Aorta (tissue), 5 donors: Measurements from ENCODE around the gene CNST. TPM values are rescaled to one million over a fixed set of nuclear protein-coding genes. Genes with fewer than 3 reads are reported as not detected.
"Not testable (repeated sequence)": the region's sequence is repeated elsewhere in the genome, so short reads cannot be mapped to it uniquely, and the experiment has no call there.

Source experiments
- ATAC-seq: fragments of 200-7000 bp; cut with Tn5 transposase; one replicate; pipeline ENCODE4 v1.9.1; 2022; ENCODE audit warnings: moderate library complexity; ENCODE audit not compliant: low FRiP score
- DNase-seq, 2 donors: peaks; one replicate each; pipeline ENCODE4 v3.0.0-alpha.2; 2020
- H3K27ac ChIP-seq, 2 donors: one replicate each; pipeline ENCODE4 v1.5.1; 2013; ENCODE audit warnings: low read length in 2 of 2, mild to moderate bottlenecking in 2 of 2, moderate library complexity in 2 of 2, control low read depth in 1 of 2, inconsistent platforms in 1 of 2, low read depth in 1 of 2
- H3K27me3 ChIP-seq, 2 donors: one replicate each; pipeline ENCODE4 v1.6.1; 2013; ENCODE audit warnings: control low read depth in 1 of 2, low read length in 1 of 2, mild to moderate bottlenecking in 1 of 2, moderate library complexity in 1 of 2; ENCODE audit not compliant: insufficient read depth in 2 of 2, control insufficient read depth in 1 of 2
- H3K36me3 ChIP-seq, 2 donors: one replicate each; pipeline ENCODE4 v1.6.1; 2013; ENCODE audit warnings: control low read depth in 1 of 2, low read length in 1 of 2, mild to moderate bottlenecking in 1 of 2; ENCODE audit not compliant: insufficient read depth in 2 of 2, control insufficient read depth in 1 of 2
- H3K4me1 ChIP-seq, 2 donors: one replicate each; pipeline ENCODE4 v1.6.1; 2013; ENCODE audit warnings: low read length in 2 of 2, control low read depth in 1 of 2, mild to moderate bottlenecking in 1 of 2, moderate library complexity in 1 of 2; ENCODE audit not compliant: insufficient read depth in 2 of 2, control insufficient read depth in 1 of 2
- H3K4me3 ChIP-seq, 2 donors: one replicate each; pipeline ENCODE4 v1.5.1; 2013; ENCODE audit warnings: low read length in 2 of 2, control low read depth in 1 of 2, mild to moderate bottlenecking in 1 of 2
- H3K9me3 ChIP-seq: one replicate; pipeline ENCODE4 v1.6.1; 2013; ENCODE audit warnings: mild to moderate bottlenecking, low read length; ENCODE audit not compliant: control insufficient read depth
- WGBS, 2 donors: extraction: QIAGEN DNeasy Blood & Tissue Kit; methylation state at CpG; one replicate each; pipeline ENCODE4 v1.1.7; 2013; 5-methylcytosine and 5-hydroxymethylcytosine counted together
- intact Hi-C, 2 donors: fragments of 100-400 bp; cut with DNase I; formaldehyde crosslinking; loops; one replicate each; pipeline versions ENCODE4 v1.14.2 to v1.15.0; 2022
- polyA plus RNA-seq, 2 donors: library from polyadenylated mRNA; stranded (reverse); fragments of 200-250 nt; gene quantifications; one replicate each; pipeline ENCODE4 v1.2.3, GENCODE V29; 2013
- total RNA-seq, 2 donors: library from RNA; stranded (reverse); fragmentation: NEBNext Ultra II Directional; extraction: Animal tissue kit (Norgen Biotek cat#: 25700); gene quantifications; one replicate each; pipeline ENCODE4 v1.2.1, GENCODE V29; 2021
- donor health status: healthy with polysubstance abuse.
- donor health status: Bipolar disorder and iron deficiency.
- donor health status: DM: no; HTN: no; CAD: no.
- donor health status: DM: no; HTN: no; CAD: no.
- donor health status: DM: yes; HTN: yes; CAD: no.

The CNST gene
- total and polyA plus RNA-seq, 4 donors, result 6.9 to 27.8 (median 16.1) TPM

DNA sequence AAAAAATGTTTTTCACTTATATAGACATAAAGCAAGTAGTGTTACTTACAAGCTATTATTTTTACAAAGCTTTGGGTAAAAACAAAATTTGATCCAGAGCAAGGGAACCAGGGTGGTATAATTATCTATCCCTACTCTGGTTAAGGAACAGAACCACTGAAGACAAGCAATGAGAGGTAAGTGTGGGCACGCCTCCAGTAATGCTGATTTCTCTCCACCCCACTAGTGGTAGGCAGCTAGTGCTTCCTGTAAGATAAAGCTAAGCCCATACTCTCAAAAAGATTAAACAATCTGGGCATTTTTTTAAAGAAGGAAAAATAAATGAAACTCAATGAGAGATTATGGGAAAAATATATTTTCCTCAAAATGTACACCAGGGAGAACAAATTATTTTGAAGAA lies 22.3 kb upstream of the CNST start:
- WGBS, 2 donors, result 87 to 96% methylated on average over 1 of the region's 1 CpG
- Histone ChIP-seq H3K27me3 (no peaks in the 10 kb centered on the region), H3K36me3 (peaks cover 2 to 6% of the 10 kb centered on the region in 2 donors), H3K27ac (no peak overlapping the region), H3K4me1 (no peaks in the 10 kb centered on the region), H3K4me3 (no peak overlapping the region), H3K9me3 (no peaks in the 10 kb centered on the region)
- ATAC-seq (no peak), DNase-seq (no peak)
- intact Hi-C loops, result no loop called here

DNA sequence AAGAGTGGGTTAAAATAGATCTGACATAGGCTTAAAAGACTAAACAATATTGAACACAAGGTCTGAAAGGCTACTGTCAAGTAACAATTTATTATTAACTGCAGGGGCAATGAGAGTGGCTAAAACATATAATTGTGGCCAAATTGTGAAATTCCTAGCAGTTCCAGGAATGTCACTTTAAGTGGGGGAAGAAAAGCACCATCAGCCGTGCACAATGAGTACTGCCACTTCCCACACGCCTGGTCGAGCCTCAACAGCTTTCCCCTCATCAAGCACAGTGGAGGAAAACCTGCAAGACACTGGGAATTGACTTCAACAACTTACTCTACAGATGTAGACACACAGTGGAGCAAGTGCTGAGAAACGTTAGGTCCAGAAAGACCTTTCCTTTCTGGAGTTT lies 16.6 kb upstream of the CNST start:
- Histone ChIP-seq H3K4me3 (no peak overlapping the region), H3K27me3 (no peaks in the 10 kb centered on the region), H3K4me1 (no peaks in the 10 kb centered on the region), H3K36me3 (peaks cover 2 to 4% of the 10 kb centered on the region in 2 donors), H3K27ac (no peak overlapping the region), H3K9me3 (no peaks in the 10 kb centered on the region)
- ATAC-seq (no peak), DNase-seq (no peak)
- intact Hi-C loops, result no loop called here
- 34 to 37% methylated on average over 4 of the region's 4 CpGs for WGBS, 2 donors

DNA sequence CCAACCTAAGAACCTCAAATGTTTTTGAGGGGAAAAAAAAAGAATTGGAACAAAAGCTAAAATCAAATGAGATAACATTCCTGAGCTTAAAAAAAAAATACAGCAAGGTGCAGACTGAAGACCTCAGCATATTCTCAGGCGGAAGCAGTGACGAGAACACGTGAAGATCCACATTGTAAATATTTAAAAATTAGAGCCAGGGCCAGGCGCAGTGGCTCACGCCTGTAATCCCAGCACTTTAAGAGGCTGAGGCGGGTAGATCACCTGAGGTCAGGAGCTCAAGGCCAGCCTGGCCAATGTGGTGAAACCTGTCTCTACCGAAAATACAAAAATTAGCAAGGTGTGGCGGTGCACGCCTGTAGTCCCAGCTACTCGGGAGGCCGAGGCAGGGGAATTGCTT lies 15.9 kb upstream of the CNST start:
- ATAC-seq (no peak), DNase-seq (no peak)
- Histone ChIP-seq H3K4me1 (no peaks in the 10 kb centered on the region), H3K27ac (no peak overlapping the region), H3K36me3 (peaks cover 0 to 7% of the 10 kb centered on the region in 2 donors), H3K4me3 (no peak overlapping the region), H3K9me3 (no peaks in the 10 kb centered on the region), H3K27me3 (no peaks in the 10 kb centered on the region)
- WGBS, 2 donors, result 66 to 70% methylated on average over 11 of the region's 11 CpGs
- intact Hi-C loops, result no loop called here

DNA sequence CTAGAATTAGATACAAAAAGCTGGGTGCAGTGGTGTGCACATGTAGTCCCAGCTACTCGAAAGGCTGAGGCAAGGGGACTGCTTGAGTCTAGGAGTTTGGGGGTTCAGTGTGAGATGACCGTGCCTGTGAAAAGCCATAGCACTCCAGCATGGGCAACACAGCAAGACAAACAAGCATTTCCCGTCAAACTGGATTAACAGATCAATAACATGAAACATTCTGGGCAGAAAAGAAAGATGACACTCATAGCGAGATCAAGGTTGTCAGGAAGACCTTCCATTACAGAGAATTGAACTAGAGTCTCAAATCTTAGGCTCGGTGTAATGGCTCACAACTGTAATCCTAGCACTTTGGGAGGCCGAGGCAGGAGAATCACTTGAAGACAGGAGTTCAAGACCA lies 14.1 kb upstream of the CNST start:
- Histone ChIP-seq H3K4me1 (no peaks in the 10 kb centered on the region), H3K4me3 (no peak overlapping the region), H3K9me3 (no peaks in the 10 kb centered on the region), H3K27ac (no peak overlapping the region), H3K36me3 (peaks cover 0 to 7% of the 10 kb centered on the region in 2 donors), H3K27me3 (no peaks in the 10 kb centered on the region)
- 93 to 98% methylated on average over 6 of the region's 6 CpGs for WGBS, 2 donors
- intact Hi-C loops, result no loop called here
- DNase-seq, result no peak
- ATAC-seq, result no peak

DNA sequence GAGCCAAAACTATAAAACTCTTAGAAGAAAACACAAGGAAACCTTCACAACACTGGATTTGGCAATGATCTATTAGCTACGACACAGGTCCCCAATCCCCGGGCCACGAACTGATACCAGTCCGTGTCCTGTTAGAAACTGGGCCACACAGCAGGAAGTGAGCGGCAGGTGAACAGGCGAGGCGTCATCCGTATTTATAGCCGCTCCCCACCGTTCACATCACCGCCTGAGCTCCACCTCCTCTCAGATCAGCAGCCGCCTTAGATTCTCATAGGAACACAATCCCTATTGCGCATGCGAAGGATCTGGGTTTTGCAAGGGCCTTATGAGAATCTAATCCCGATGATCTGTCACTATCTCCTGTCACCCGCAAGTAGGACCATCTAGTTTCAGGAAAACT lies 12.1 kb upstream of the CNST start:
- intact Hi-C loops, result no loop called here
- Histone ChIP-seq H3K27ac (no peak overlapping the region), H3K9me3 (no peaks in the 10 kb centered on the region), H3K4me3 (no peak overlapping the region), H3K4me1 (no peaks in the 10 kb centered on the region), H3K36me3 (peaks cover 0 to 7% of the 10 kb centered on the region in 2 donors), H3K27me3 (no peaks in the 10 kb centered on the region)
- ATAC-seq (no peak), DNase-seq (no peak)
- 96 to 97% methylated on average over 16 of the region's 16 CpGs for WGBS, 2 donors

DNA sequence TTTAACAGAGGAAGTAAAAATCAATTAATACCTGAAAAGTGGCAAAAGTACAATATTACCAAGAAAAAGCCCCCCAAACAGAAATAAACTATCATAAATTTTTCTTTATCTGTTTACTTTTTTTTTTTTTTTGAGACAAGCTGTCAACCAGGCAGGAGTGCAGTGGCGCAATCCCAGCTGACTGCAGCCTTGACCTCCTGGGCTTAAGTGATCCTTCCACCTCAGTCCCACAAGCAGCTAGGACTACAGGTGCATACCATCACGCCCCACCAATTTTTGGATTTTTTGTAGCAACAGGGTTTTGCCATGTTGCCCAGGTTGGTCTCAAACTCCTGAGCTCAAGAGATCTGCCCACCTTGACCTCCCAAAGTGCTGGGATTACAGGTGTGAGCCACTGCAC lies 8.2 kb upstream of the CNST start:
- DNase-seq (no peak), ATAC-seq (no peak)
- 96 to 100% methylated on average over 2 of the region's 2 CpGs for WGBS, 2 donors

DNA sequence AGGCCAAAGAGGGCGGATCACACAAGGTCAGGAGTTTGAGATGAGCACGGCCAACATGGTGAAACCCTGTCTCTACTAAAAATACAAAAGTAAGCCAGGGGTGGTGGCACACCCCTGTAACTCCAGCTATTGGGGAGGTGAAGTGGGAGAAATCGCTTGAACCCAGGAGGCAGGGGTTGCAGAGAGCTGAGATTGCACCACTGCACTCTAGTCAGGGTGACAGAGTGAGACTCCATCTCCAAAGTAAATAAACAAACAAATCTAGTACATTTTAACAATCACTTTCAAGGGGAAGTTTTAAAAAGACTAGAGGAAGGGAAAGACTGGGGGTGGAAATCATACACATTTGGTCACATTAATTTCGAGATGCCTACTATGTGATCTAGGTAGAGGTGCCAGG lies 6.9 kb upstream of the CNST start:
- Histone ChIP-seq H3K9me3 (no peaks in the 10 kb centered on the region), H3K4me3 (no peak overlapping the region), H3K27me3 (no peaks in the 10 kb centered on the region), H3K27ac (no peak overlapping the region), H3K4me1 (no peaks in the 10 kb centered on the region), H3K36me3 (peaks cover 0 to 3% of the 10 kb centered on the region in 2 donors)
- 91 to 95% methylated on average over 4 of the region's 4 CpGs for WGBS, 2 donors
- intact Hi-C loops, result no loop called here
- no peak for DNase-seq
- ATAC-seq, result no peak

More for the DNA sequence above, 8.2 kb upstream of the CNST start:
- Histone ChIP-seq H3K9me3 (no peaks in the 10 kb centered on the region), H3K36me3 (peaks cover 0 to 3% of the 10 kb centered on the region in 2 donors), H3K4me3 (no peak overlapping the region), H3K4me1 (no peaks in the 10 kb centered on the region), H3K27ac (no peak overlapping the region), H3K27me3 (no peaks in the 10 kb centered on the region)
- intact Hi-C loops, result no loop called here

DNA sequence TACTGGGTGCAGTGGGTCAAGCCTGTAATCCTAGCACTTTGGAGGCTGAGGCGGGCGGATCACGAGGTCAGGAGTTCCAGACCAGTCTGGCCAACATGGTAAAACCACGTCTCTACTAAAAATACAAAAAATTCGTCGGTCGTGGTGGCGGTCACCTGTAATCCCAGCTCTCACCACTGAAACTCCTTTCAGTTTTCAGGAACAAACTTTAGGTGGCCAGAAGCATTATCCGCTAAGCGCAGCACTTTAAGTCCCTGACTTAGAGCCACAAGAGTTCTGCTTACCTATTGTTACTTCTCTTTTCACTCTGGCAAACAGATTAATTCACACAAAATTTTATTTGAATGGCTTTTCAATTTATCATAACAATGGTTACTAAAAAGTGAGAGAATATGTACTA lies 5.4 kb upstream of the CNST start:
- not testable (repeated sequence) for H3K4me1 ChIP-seq, H3K27ac ChIP-seq, ATAC-seq, DNase-seq, H3K36me3 ChIP-seq, H3K27me3 ChIP-seq, H3K9me3 ChIP-seq, H3K4me3 ChIP-seq
- intact Hi-C loops, result loop anchor here (10.0 kb wide), 3 partner anchors 134 to 1696 kb away; partner anchors contain the start of genes HNRNPU (in 1 of the 2) and ZNF496 (in 1 of the 2)
- WGBS, 2 donors, result 88% methylated on average over 10 of the region's 10 CpGs

DNA sequence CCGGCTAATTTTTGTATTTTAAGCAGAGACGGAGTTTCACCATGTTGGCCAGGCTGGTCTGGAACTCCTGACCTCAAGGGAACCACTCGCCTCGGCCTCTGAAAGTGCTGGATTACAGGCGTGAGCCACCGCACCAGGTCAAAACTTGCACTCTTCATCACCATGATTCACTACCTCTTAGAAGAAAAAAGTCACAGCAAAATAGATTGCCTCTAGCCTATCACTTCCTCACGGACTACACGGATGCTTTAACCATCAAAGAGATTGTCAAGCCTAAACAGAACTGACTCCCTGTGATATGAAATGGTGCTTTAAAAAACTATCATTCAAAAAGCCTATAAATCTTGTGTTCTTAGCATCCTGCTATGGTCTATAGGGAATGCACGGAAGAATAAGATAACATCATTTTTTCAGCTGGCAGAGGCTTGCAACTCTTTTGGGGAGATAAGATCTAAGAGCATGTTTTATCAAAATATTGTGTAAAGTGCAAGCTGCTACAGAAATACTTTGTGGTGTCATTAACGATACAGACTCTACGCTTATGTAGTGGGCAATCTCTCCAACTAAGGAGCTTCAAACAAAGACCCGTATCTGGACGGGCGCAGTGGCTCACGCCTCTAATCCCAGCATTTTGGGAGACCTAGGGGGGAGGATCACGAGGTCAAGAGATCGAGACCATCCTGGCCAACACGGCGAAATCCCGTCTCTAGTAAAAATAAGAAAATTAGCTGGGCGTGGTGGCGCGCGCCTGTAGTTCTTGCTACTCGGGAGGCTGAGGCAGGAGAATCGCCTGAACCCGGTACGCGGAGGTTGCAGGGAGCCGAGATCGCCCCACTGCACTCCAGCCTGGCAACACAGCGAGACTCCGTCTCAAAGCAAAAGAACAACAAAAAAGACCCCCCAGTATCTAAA lies 1.2 kb upstream of the CNST start:
- H3K4me3 ChIP-seq, result peak overlapping the region; percentile 70 to 84
- DNase-seq (no peak), ATAC-seq (no peak)
- 33 to 38% methylated on average over 33 of the region's 33 CpGs for WGBS, 2 donors
- H3K27ac ChIP-seq, result peak overlapping the region in 1 of 2 donors; percentile 49
- H3K36me3 ChIP-seq, result no peaks in the 10 kb centered on the region
- no peaks in the 10 kb centered on the region for H3K27me3 ChIP-seq
- intact Hi-C loops, result loop anchor here (5.0 to 10.0 kb wide), 4 partner anchors 67 to 1700 kb away; partner anchors contain the start of genes HNRNPU (in 1 of the 2) and ZNF496 (in 1 of the 2)
- no peaks in the 10 kb centered on the region for H3K4me1 ChIP-seq
- H3K9me3 ChIP-seq, result no peaks in the 10 kb centered on the region
